ENCODE results near the gene SLC17A9. TPM values are rescaled to one million over a fixed set of nuclear protein-coding genes. Genes with fewer than 3 reads are reported as not detected.
A peak's percentile ranks its signal among the peaks of the same experiment; 100 is the strongest.

The SLC17A9 gene
- total and polyA plus RNA-seq, 2 donors (not counting 1 experiment from before 2014, with no cell fraction given): 33.0 to 141 TPM

DNA sequence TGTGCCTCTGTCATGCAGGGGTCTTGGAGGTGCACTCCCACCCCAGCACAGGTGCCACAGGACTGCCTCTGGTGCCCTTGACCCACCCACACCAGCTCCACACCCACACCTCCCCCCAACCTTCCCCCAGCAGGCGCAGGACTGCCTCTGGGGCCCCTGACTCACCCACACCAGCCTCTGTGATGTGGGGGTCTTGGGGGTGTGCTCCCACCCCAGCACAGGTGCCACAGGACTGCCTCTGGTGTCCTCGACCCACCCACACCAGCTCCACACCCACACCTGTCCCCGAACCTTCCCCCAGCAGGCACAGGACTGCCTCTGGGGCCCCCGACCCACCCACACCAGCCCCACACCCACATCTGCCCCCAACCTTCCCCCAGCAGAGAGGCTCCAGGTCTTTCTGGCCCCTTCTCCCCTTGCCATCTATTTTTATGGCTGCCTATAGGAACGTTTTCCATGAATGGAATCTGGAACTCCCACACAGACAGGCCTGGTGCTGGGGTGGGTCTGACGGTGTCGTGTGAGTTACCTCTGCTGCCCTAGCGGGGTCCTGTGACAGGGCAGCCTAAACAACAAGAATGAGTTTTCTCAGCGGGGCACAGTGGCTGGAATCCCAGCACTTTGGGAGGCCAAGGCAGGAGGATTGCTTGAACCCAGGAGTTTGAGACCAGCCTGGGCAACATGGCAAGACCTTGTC lies 23.5 kb downstream of the SLC17A9 start:
- intact Hi-C loops (cut with micrococcal nuclease): loop anchor here (5.0 kb wide), 1 partner anchor 854 kb away; the partner anchor contains the start of gene LSM14B
- no peak for DNase-seq
- Histone ChIP-seq H3K4me1 (ENCODE audit: control insufficient read depth in 2 of 2, insufficient read depth in 2 of 2, low read length in 2 of 2) (peaks cover 55 to 56% of the 10 kb centered on the region in 2 donors), H3K9me3 (ENCODE audit: control extremely low read depth in 1 of 3, control insufficient read depth in 2 of 3, insufficient read depth in 1 of 3, low read length in 2 of 3) (peaks cover 0 to 30% (median 0%) of the 10 kb centered on the region in 3 donors), H4K20me1 (ENCODE audit: control insufficient read depth, insufficient read depth, low read length, poor library complexity, severe bottlenecking) (peaks cover 7% of the 10 kb centered on the region), H3K9ac (ENCODE audit: low read length) (no peak overlapping the region), H3K4me2 (replicated peaks; ENCODE audit: low read depth, low read length, poor library complexity, severe bottlenecking) (no peak overlapping the region), H3K36me3 (replicated peaks in 1 of 2; ENCODE audit: control extremely low read depth in 1 of 2, control insufficient read depth in 1 of 2, extremely low read depth in 1 of 2, insufficient read depth in 2 of 2, low read length in 1 of 2) (no peaks in the 10 kb centered on the region), H3K79me2 (ENCODE audit: control insufficient read depth, insufficient read depth, low read length) (no peaks in the 10 kb centered on the region), H3K27me3 (replicated peaks in 1 of 4; ENCODE audit: control extremely low read depth in 1 of 4, control insufficient read depth in 3 of 4, insufficient read depth in 4 of 4, low read length in 3 of 4) (peaks cover 0 to 95% (median 52%) of the 10 kb centered on the region in 4 experiments), H3K4me3 (ENCODE audit: control extremely low read depth in 1 of 5, extremely low read depth in 1 of 5, insufficient read depth in 1 of 5, low read depth in 2 of 5, low read length in 4 of 5) (no peak overlapping the region), H2AFZ (ENCODE audit: insufficient read depth, low read depth, low read length, poor library complexity, severe bottlenecking) (no peak overlapping the region), H3K27ac (ENCODE audit: low read length in 2 of 2) (no peak overlapping the region)
- Mint-ChIP-seq H3K4me1 (peaks cover 60% of the 10 kb centered on the region), H3K27me3 (peaks cover 55% of the 10 kb centered on the region), H3K9me3 (ENCODE audit: insufficient read depth) (no peaks in the 10 kb centered on the region), H3K4me3 (peak overlapping the region; percentile 34), H3K27ac (peak overlapping the region; percentile 50)
- WGBS (ENCODE audit: insufficient coverage): 85% methylated on average over 6 of the region's 9 CpGs
- ATAC-seq (ENCODE audit: low read depth): no peak
- ChIA-PET CTCF (interaction anchor here (1.1 to 1.4 kb wide), 3 partner anchors 11 to 205 kb away, joined by 3 to 4 read pairs (median 3); no protein-coding TSS in a partner anchor), POLR2A (interaction anchor here (0.5 to 0.7 kb wide), 2 partner anchors 35 to 1063 kb away, joined by 3 to 5 read pairs; no protein-coding TSS in a partner anchor)
- TF ChIP-seq EZH2 (IDR thresholded peaks at IDR 0.05; ENCODE audit: borderline replicate concordance, insufficient read depth, low read depth, low read length, poor library complexity, severe bottlenecking): no peak
- TF ChIP-seq, protein P1, sequence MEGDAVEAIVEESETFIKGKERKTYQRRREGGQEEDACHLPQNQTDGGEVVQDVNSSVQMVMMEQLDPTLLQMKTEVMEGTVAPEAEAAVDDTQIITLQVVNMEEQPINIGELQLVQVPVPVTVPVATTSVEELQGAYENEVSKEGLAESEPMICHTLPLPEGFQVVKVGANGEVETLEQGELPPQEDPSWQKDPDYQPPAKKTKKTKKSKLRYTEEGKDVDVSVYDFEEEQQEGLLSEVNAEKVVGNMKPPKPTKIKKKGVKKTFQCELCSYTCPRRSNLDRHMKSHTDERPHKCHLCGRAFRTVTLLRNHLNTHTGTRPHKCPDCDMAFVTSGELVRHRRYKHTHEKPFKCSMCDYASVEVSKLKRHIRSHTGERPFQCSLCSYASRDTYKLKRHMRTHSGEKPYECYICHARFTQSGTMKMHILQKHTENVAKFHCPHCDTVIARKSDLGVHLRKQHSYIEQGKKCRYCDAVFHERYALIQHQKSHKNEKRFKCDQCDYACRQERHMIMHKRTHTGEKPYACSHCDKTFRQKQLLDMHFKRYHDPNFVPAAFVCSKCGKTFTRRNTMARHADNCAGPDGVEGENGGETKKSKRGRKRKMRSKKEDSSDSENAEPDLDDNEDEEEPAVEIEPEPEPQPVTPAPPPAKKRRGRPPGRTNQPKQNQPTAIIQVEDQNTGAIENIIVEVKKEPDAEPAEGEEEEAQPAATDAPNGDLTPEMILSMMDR (IDR thresholded peaks at IDR 0.05): no peak

DNA sequence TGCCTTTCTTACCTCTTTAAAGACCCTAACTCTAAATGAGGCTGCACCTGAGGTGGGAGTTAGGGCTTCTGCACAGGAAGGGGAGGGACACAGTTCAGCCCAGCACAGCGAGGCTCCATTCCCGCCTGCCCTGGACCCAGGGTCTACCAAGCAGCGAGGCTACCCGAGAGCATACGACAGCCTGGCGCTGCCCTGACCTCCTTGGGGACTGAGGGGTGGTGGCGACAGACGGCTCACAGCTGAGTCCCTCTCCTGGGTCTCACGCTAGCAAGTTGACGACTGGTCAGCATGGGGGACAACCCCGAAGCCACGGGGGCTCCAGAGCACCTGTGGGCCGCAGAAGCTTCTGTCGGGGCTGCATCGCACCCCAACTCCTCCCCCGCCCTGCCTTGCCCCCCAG lies 24.4 kb downstream of the SLC17A9 start:
- H3K4me3 ChIP-seq (ENCODE audit: control extremely low read depth in 1 of 5, extremely low read depth in 1 of 5, insufficient read depth in 1 of 5, low read depth in 2 of 5, low read length in 4 of 5): no peak overlapping the region
- peaks cover 53% of the 10 kb centered on the region for H3K27me3 Mint-ChIP-seq
- 93% methylated on average over 16 of the region's 16 CpGs for WGBS (ENCODE audit: insufficient coverage)
- ChIA-PET CTCF (interaction anchor here (1.1 to 1.2 kb wide), 2 partner anchors 22 to 59 kb away, joined by 3 read pairs; no protein-coding TSS in a partner anchor), POLR2A (no interaction called here)
- H3K4me1 Mint-ChIP-seq: peaks cover 61% of the 10 kb centered on the region
- no peak overlapping the region for H2AFZ ChIP-seq (ENCODE audit: insufficient read depth, low read depth, low read length, poor library complexity, severe bottlenecking)
- peaks cover 7% of the 10 kb centered on the region for H4K20me1 ChIP-seq (ENCODE audit: control insufficient read depth, insufficient read depth, low read length, poor library complexity, severe bottlenecking)
- H3K4me2 ChIP-seq (replicated peaks; ENCODE audit: low read depth, low read length, poor library complexity, severe bottlenecking): peak overlapping the region; percentile 86
- peaks cover 0 to 37% (median 0%) of the 10 kb centered on the region in 3 donors for H3K9me3 ChIP-seq (ENCODE audit: control extremely low read depth in 1 of 3, control insufficient read depth in 2 of 3, insufficient read depth in 1 of 3, low read length in 2 of 3)
- H3K79me2 ChIP-seq (ENCODE audit: control insufficient read depth, insufficient read depth, low read length): no peaks in the 10 kb centered on the region
- H3K9me3 Mint-ChIP-seq (ENCODE audit: insufficient read depth): no peaks in the 10 kb centered on the region
- no peaks in the 10 kb centered on the region for H3K36me3 ChIP-seq (replicated peaks in 1 of 2; ENCODE audit: control extremely low read depth in 1 of 2, control insufficient read depth in 1 of 2, extremely low read depth in 1 of 2, insufficient read depth in 2 of 2, low read length in 1 of 2)
- intact Hi-C loops (cut with micrococcal nuclease): loop anchor here (1.0 to 5.0 kb wide), 2 partner anchors 23 to 855 kb away; partner anchors contain the start of gene LSM14B
- peak overlapping the region; percentile 54 for H3K9ac ChIP-seq (ENCODE audit: low read length)
- DNase-seq (no peak), ATAC-seq (ENCODE audit: low read depth) (no peak)
- TF ChIP-seq, protein P1 (IDR thresholded peaks at IDR 0.05): no peak
- no peak for TF ChIP-seq EZH2 (IDR thresholded peaks at IDR 0.05; ENCODE audit: borderline replicate concordance, insufficient read depth, low read depth, low read length, poor library complexity, severe bottlenecking)
- peak overlapping the region; percentile 34 for H3K4me3 Mint-ChIP-seq
- H3K27ac ChIP-seq (ENCODE audit: low read length in 2 of 2): no peak overlapping the region
- peaks cover 0 to 94% (median 53%) of the 10 kb centered on the region in 4 experiments for H3K27me3 ChIP-seq (replicated peaks in 1 of 4; ENCODE audit: control extremely low read depth in 1 of 4, control insufficient read depth in 3 of 4, insufficient read depth in 4 of 4, low read length in 3 of 4)
- H3K4me1 ChIP-seq (ENCODE audit: control insufficient read depth in 2 of 2, insufficient read depth in 2 of 2, low read length in 2 of 2): peaks cover 62 to 64% of the 10 kb centered on the region in 2 donors
- peak overlapping the region; percentile 50 for H3K27ac Mint-ChIP-seq

Measured in B cell (primary cell).